Natural killer cell treated with Interleukin-12 subunit alpha and Interleukin-12 subunit beta and Interleukin-15 and Interleukin-18, amount 100 ng/mL, for 72 hours (primary cell): ENCODE measurements around the gene FOXJ1. TPM values are rescaled to one million over a fixed set of nuclear protein-coding genes. Genes with fewer than 3 reads are reported as not detected.

Experiments
- ATAC-seq, 2 donors: fragments of 150-1000 bp; cut with Tn5 transposase in 1 of 2; sonication (Bioruptor Pico), chemical (Tn5 transposase) in 1 of 2; 2 replicates each; pipeline ENCODE4 v1.10.0; 2021
- DNase-seq: peaks from one replicate; pipeline ENCODE4 v3.0.0; 2022; ENCODE audit warnings: low spot score
- H3K27ac Mint-ChIP-seq, 2 donors: 1 replicate in 1 of 2; 2 replicates in 1 of 2; pipeline ENCODE4 v1.8.0; 2022; ENCODE audit warnings: mixed read lengths in 2 of 2, mild to moderate bottlenecking in 1 of 2, moderate library complexity in 1 of 2
- H3K27me3 Mint-ChIP-seq, 2 donors: 1 replicate in 1 of 2; 2 replicates in 1 of 2; pipeline ENCODE4 v1.8.0; 2022; ENCODE audit warnings: mixed read lengths in 2 of 2
- H3K36me3 Mint-ChIP-seq: one replicate; pipeline ENCODE4 v1.8.0; 2022; ENCODE audit warnings: mixed read lengths
- H3K4me1 Mint-ChIP-seq, 2 donors: 1 replicate in 1 of 2; 2 replicates in 1 of 2; pipeline ENCODE4 v1.8.0; 2022; ENCODE audit warnings: low read depth in 2 of 2, mixed read lengths in 2 of 2, mild to moderate bottlenecking in 1 of 2
- H3K4me3 Mint-ChIP-seq: one replicate; pipeline ENCODE4 v1.8.0; 2022; ENCODE audit warnings: mixed read lengths
- H3K9me3 Mint-ChIP-seq: 2 replicates; pipeline ENCODE4 v1.8.0; 2022; ENCODE audit warnings: mixed read lengths
- total RNA-seq, 2 donors: library from RNA; stranded (reverse); gene quantifications; one replicate each; pipeline ENCODE4 v1.2.3, GENCODE V29; 2022

FOXJ1 gene
- total RNA-seq, 2 donors from 2014 or later: 0.48 to 0.95 TPM

DNA sequence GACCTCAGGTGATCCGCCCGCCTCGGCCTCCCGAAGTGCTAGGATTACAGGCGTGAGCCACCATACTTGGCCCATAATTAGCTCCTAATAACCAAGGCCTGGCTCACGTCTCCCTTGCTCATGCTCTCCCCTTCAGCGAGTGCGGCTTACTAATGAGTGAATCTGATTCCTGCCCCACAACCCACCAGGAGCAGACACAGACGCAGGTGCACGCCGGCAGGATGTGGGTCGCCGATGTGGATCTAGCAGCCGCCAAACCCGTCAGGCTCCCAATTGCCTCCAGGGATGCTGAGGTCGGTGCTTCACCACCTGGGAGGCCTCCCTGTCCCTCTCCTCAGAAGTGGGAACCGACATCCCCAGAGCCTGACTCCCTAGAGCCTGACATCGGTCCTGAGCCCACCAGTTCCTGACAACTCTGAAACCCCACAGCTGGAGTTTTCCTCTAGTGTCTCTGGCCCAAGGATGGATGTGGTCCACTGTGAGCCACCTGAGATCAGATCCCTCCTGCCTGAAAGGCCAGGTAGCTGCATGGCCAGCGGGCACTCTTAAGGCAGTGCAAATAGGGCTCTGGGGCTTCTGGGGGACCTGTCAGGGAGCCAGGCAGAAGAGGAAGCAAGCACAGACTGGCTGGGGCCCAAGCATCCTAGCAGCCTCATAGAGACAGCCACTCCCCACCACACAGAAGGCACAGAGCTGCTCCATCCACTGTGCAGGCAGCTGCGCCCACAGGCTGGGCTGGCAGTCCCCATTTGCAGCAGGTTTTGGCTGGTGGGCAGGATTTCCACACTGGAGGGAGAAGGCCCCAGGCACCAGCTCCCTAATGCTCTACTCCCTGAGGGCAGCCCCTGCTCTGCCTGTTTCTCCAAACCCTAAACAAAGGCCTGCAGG is 48.3 kb downstream of the FOXJ1 start:
- H3K4me1 Mint-ChIP-seq: peaks cover 2 to 5% of the 10 kb centered on the region in 2 donors
- H3K36me3 Mint-ChIP-seq: no peaks in the 10 kb centered on the region
- no peak for DNase-seq
- no peak for ATAC-seq
- H3K4me3 Mint-ChIP-seq: no peak overlapping the region
- no peak overlapping the region for H3K27ac Mint-ChIP-seq
- no peaks in the 10 kb centered on the region for H3K27me3 Mint-ChIP-seq
- H3K9me3 Mint-ChIP-seq: no peaks in the 10 kb centered on the region

DNA sequence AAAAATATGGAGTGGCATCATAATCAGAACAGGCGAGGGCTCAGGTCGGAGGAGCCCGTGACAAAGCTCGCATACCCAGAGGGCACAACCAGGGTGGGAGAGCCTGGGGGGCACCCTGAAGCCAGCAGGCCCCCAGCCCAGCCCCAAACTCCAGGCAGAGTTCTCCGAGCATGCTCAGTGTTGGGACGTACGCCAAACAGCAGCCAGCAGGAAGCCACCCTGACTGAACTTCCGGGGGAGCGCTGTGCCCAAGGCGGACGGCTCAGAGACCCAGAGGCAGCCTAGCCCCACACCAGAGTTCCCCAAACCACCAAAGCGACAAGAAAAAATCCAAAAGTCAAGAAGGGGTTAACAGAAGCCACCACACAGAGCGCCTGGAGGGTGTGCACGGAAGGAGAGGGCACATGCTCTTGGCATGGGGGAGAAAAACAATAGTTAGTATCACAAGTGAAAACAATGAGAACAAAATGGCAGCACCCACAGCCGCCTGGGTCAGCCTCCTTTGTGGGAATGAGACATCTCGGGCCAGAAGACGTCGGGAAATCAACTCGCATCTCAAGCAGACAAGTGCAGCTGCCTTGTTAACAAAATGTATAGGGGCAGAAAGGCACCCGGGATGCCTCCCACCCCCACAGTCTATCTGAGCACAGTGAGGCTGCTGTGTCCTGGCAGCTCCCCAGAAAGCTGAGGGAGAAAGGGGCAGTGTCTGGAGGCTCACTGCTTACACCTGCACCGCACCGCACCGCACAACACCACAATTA is 49.3 kb downstream of the FOXJ1 start:
- H3K27me3 Mint-ChIP-seq: no peaks in the 10 kb centered on the region
- no peaks in the 10 kb centered on the region for H3K36me3 Mint-ChIP-seq
- peak overlapping the region; percentile 41 for H3K4me3 Mint-ChIP-seq
- H3K9me3 Mint-ChIP-seq: no peaks in the 10 kb centered on the region
- peaks cover 2 to 5% of the 10 kb centered on the region in 2 donors for H3K4me1 Mint-ChIP-seq
- DNase-seq: no peak
- H3K27ac Mint-ChIP-seq: peak overlapping the region; percentile 31 to 82
- ATAC-seq: no peak

- Mint-ChIP-seq H3K4me3 (no peak overlapping the region), H3K27ac (peak overlapping the region in 1 of 2 donors; percentile 82)
Observed at GRCh38 chr17:76090517-76091129, 50.4 kb downstream of the FOXJ1 start.

DNA sequence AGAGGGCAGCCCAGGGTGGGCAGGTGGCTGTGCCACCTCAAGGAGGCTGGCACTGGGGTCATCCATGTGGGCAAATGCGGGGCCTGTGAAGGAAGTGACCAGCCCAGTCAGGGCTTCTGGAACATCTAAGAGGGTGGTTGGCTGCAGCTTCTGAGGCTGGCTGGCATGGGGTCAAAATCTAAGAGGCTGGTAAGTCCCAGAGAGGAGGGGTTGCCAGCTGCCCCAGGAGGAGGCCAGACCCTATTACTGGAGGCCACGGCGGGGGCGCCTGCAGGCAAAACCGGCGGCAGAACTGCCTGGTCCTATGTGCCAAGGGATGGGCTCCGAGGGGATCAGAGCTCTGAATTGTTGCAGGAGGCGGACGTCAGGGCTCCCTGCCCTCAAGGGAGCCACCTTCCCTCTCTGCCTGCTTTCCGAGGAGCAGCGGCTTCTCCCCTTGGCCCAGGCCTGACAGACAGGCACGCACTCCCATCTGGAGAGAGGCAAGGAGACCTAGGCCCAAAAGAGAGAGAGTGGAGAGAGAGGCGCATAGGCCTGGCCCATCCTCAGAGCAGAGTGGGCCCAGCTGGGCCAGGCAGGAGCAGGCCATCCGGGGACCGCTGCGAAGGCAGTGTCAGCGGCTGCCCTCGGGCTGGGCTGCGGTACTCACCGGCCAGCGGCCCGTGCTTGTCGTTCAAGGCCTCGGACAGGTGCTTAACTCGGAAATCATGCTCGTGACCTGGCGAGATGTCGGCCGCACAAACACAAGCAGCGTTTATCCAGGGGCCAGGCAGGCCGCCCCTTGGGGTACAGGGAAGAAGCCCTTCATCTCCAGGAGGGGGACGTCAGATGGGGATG is 51.1 kb downstream of the FOXJ1 start:
- no peaks in the 10 kb centered on the region for H3K9me3 Mint-ChIP-seq
- H3K36me3 Mint-ChIP-seq: peaks cover under 1% of the 10 kb centered on the region
- no peaks in the 10 kb centered on the region for H3K27me3 Mint-ChIP-seq
- ATAC-seq (no peak), DNase-seq (no peak)
- peaks cover 0 to 2% of the 10 kb centered on the region in 2 donors for H3K4me1 Mint-ChIP-seq
- H3K4me3 Mint-ChIP-seq: no peak overlapping the region
- H3K27ac Mint-ChIP-seq: no peak overlapping the region

More at GRCh38 chr17:76090517-76091129, 50.4 kb downstream of the FOXJ1 start:
- Mint-ChIP-seq H3K36me3 (no peaks in the 10 kb centered on the region), H3K9me3 (no peaks in the 10 kb centered on the region), H3K27me3 (no peaks in the 10 kb centered on the region), H3K4me1 (peaks cover under 1 to 2% of the 10 kb centered on the region in 2 donors)
- no peak for ATAC-seq
- DNase-seq: no peak

GRCh38 chr17:76088868-76089576 is 52.0 kb downstream of the FOXJ1 start:
- Mint-ChIP-seq H3K9me3 (no peaks in the 10 kb centered on the region), H3K4me3 (no peak overlapping the region), H3K4me1 (peaks cover 0 to 2% of the 10 kb centered on the region in 2 donors), H3K27me3 (no peaks in the 10 kb centered on the region), H3K36me3 (peaks cover 7% of the 10 kb centered on the region), H3K27ac (no peak overlapping the region)
- no peak for DNase-seq
- no peak for ATAC-seq

- H3K27me3 Mint-ChIP-seq: no peaks in the 10 kb centered on the region
- no peak for DNase-seq
- no peaks in the 10 kb centered on the region for H3K9me3 Mint-ChIP-seq
- H3K4me1 Mint-ChIP-seq: peaks cover 0 to 2% of the 10 kb centered on the region in 2 donors
- peaks cover 7% of the 10 kb centered on the region for H3K36me3 Mint-ChIP-seq
- ATAC-seq: no peak
- H3K27ac Mint-ChIP-seq: no peak overlapping the region
- no peak overlapping the region for H3K4me3 Mint-ChIP-seq
Observed at GRCh38 chr17:76088041-76088867, 52.8 kb downstream of the FOXJ1 start.

- Mint-ChIP-seq H3K27ac (no peak overlapping the region), H3K4me1 (peaks cover 0 to 2% of the 10 kb centered on the region in 2 donors), H3K36me3 (peaks cover 7% of the 10 kb centered on the region), H3K9me3 (no peaks in the 10 kb centered on the region), H3K27me3 (no peaks in the 10 kb centered on the region), H3K4me3 (no peak overlapping the region)
- ATAC-seq (no peak), DNase-seq (no peak)
Observed at GRCh38 chr17:76087531-76087930, 53.5 kb downstream of the FOXJ1 start.

- H3K4me1 Mint-ChIP-seq: peaks cover 0 to 2% of the 10 kb centered on the region in 2 donors
- H3K36me3 Mint-ChIP-seq: peaks cover 7% of the 10 kb centered on the region
- H3K4me3 Mint-ChIP-seq: no peak overlapping the region
- ATAC-seq (no peak), DNase-seq (no peak)
- H3K9me3 Mint-ChIP-seq: no peaks in the 10 kb centered on the region
- H3K27me3 Mint-ChIP-seq: no peaks in the 10 kb centered on the region
- no peak overlapping the region for H3K27ac Mint-ChIP-seq
Observed at GRCh38 chr17:76086384-76086783, 54.7 kb downstream of the FOXJ1 start.

Other genes starting within 250 kb of the FOXJ1 start
- 10 to 100 TPM; 17.2 to 42.1 TPM for gene TRIM65, start 244.3 kb downstream of the FOXJ1 start, total RNA-seq
- 100 to 1,000 TPM; 117 to 174 TPM for gene MRPL38, start 236.4 kb downstream of the FOXJ1 start, total RNA-seq
- 10 to 100 TPM; 10.2 to 34.4 TPM for gene FBF1, start 200.2 kb downstream of the FOXJ1 start, total RNA-seq
- 10 to 100 TPM; 36.8 to 44.6 TPM for gene ACOX1, start 162.1 kb downstream of the FOXJ1 start, total RNA-seq
- gene TEN1, start 162.0 kb downstream of the FOXJ1 start, total RNA-seq: 10 to 100 TPM; 16.5 to 19.1 TPM
- 10 to 100 TPM in 1 of 2 donors, 1 to 10 TPM in 1; 9.8 to 16.2 TPM for gene CDK3, start 140.4 kb downstream of the FOXJ1 start, total RNA-seq
- under 1 TPM; 0.05 to 0.64 TPM for gene EVPL, start 113.9 kb downstream of the FOXJ1 start, total RNA-seq
- gene SRP68, start 68.7 kb downstream of the FOXJ1 start, total RNA-seq: 10 to 100 TPM; 96.2 to 98.4 TPM
- under 1 TPM; 0.21 to 0.75 TPM for gene GALR2, start 66.5 kb downstream of the FOXJ1 start, total RNA-seq
- 1 to 10 TPM in 1 of 2 donors, under 1 TPM in 1; 0.52 to 1.4 TPM for gene ZACN, start 62.1 kb downstream of the FOXJ1 start, total RNA-seq
- gene EXOC7, start 37.5 kb downstream of the FOXJ1 start, total RNA-seq: 100 to 1,000 TPM; 134 to 163 TPM
- 100 to 1,000 TPM in 1 of 2 donors, 10 to 100 TPM in 1; 46.6 to 124 TPM for gene RNF157, start 99.2 kb upstream of the FOXJ1 start, total RNA-seq
- gene UBALD2, start 124.1 kb upstream of the FOXJ1 start, total RNA-seq: 100 to 1,000 TPM; 216 to 262 TPM
- gene QRICH2, start 167.0 kb upstream of the FOXJ1 start, total RNA-seq: 1 to 10 TPM; 4.1 to 5.9 TPM
- 10 to 100 TPM; 45.0 to 57.4 TPM for gene PRPSAP1, start 212.7 kb upstream of the FOXJ1 start, total RNA-seq
- gene SPHK1, start 243.4 kb upstream of the FOXJ1 start, total RNA-seq: 10 to 100 TPM; 13.9 to 14.5 TPM